ENCODE data around the gene WNT4. TPM values are rescaled to one million over a fixed set of nuclear protein-coding genes. Genes with fewer than 3 reads are reported as not detected.

The WNT4 gene
- total and polyA plus RNA-seq, 9 of the 15 experiments (the other 6 are each of a cell fraction or from before 2014, with no cell fraction given), result 0.01 TPM; not detected in 8

GRCh38 chr1:22121421-22121911 is 21.4 kb downstream of the WNT4 start (continued):
- no peak for TF ChIP-seq PPARD (CRISPR knock-in tag; IDR thresholded peaks at IDR 0.05)
- no peak for TF ChIP-seq ZFP36 (IDR thresholded peaks at IDR 0.05; ENCODE audit: low read depth, low read length, partially characterized antibody)
- peak; percentile 77 for TF ChIP-seq SOX6 (IDR thresholded peaks at IDR 0.05)
- TF ChIP-seq ZNF699 (CRISPR knock-in tag; IDR thresholded peaks at IDR 0.05; ENCODE audit: insufficient replicate concordance), result no peak
- no peak for TF ChIP-seq CREBBP (IDR thresholded peaks at IDR 0.05; ENCODE audit: low read depth, low read length)
- peak; percentile 93 for TF ChIP-seq L3MBTL2 (IDR thresholded peaks at IDR 0.05)
- TF ChIP-seq GTF2E2 (tag; IDR thresholded peaks at IDR 0.05), result no peak
- no peak for TF ChIP-seq NFXL1 (CRISPR knock-in tag; IDR thresholded peaks at IDR 0.05)
- TF ChIP-seq FOS (IDR thresholded peaks at IDR 0.05; ENCODE audit: extremely low read depth, insufficient read length), result no peak
- peak; percentile 42 for TF ChIP-seq RBBP5 (IDR thresholded peaks at IDR 0.05; ENCODE audit: borderline replicate concordance, insufficient read depth, low read length, poor library complexity, severe bottlenecking)
- no peak for TF ChIP-seq ZNF24 (IDR thresholded peaks at IDR 0.05)
- peak; percentile 81 for TF ChIP-seq CXXC5 (CRISPR knock-in tag; IDR thresholded peaks at IDR 0.05)
- no peak for TF ChIP-seq ZNF174 (CRISPR knock-in tag; IDR thresholded peaks at IDR 0.05)
- TF ChIP-seq EP300 (IDR thresholded peaks at IDR 0.05; ENCODE audit: low read length), result peak; percentile 36; the same call in 1 of the 2 replicates
- no peak for TF ChIP-seq MLLT1 (IDR thresholded peaks at IDR 0.05)
- TF ChIP-seq SMARCA4 (IDR thresholded peaks at IDR 0.05), result peak; percentile 45; the same call in 1 of the 2 replicates
- peak in 1 of 2 experiments; percentile 51; a peak in 1 of 4 replicates for TF ChIP-seq FOXK2 (conservative IDR thresholded peaks at IDR 0.05 in 1 of 2, IDR thresholded peaks at IDR 0.05 in 1 of 2; ENCODE audit: low read depth in 2 of 2)
- peak; percentile 93; the same call in 1 of the 2 replicates for TF ChIP-seq CTBP1 (IDR thresholded peaks at IDR 0.05; ENCODE audit: borderline replicate concordance)
- TF ChIP-seq VEZF1 (CRISPR knock-in tag; IDR thresholded peaks at IDR 0.05), result peak; percentile 77
- TF ChIP-seq TFAP4 (CRISPR knock-in tag; IDR thresholded peaks at IDR 0.05; ENCODE audit: borderline replicate concordance), result peak; percentile 75; the same call in 1 of the 2 replicates
